ENCODE data around the gene BAIAP2. TPM values are rescaled to one million over a fixed set of nuclear protein-coding genes. Genes with fewer than 3 reads are reported as not detected.

Gene BAIAP2
- total and polyA plus RNA-seq, 2 experiments from 2014 or later = 27.1 to 49.7 TPM

GRCh38 chr17:81066771-81067315 is 31.9 kb downstream of the BAIAP2 start:
- Histone ChIP-seq H3K9me2 (replicated peaks; ENCODE audit: insufficient read depth) (no peaks in the 10 kb centered on the region), H3K27ac (no peak overlapping the region), H3K36me3 (replicated peaks; ENCODE audit: insufficient read depth, low read depth) (no peaks in the 10 kb centered on the region), H3K9me3 (ENCODE audit: low read depth) (no peaks in the 10 kb centered on the region), H3K79me2 (peaks cover 18% of the 10 kb centered on the region), H2AFZ (no peak overlapping the region), H3K27me3 (no peaks in the 10 kb centered on the region), H4K20me1 (ENCODE audit: insufficient read depth, poor library complexity, severe bottlenecking) (peaks cover 6% of the 10 kb centered on the region), H3K4me2 (no peak overlapping the region), H3K4me1 (ENCODE audit: insufficient read depth) (peaks cover 30% of the 10 kb centered on the region), H3K4me3 (no peak overlapping the region)
- no peak for DNase-seq (ENCODE audit: low spot score)
- TF ChIP-seq EZH2phosphoT487 (IDR thresholded peaks at IDR 0.05; ENCODE audit: low read depth, severe bottlenecking, unreplicated experiment) (no peak), EZH2 (IDR thresholded peaks at IDR 0.05; ENCODE audit: borderline replicate concordance) (no peak)
- TF ChIP-seq, protein P1, sequence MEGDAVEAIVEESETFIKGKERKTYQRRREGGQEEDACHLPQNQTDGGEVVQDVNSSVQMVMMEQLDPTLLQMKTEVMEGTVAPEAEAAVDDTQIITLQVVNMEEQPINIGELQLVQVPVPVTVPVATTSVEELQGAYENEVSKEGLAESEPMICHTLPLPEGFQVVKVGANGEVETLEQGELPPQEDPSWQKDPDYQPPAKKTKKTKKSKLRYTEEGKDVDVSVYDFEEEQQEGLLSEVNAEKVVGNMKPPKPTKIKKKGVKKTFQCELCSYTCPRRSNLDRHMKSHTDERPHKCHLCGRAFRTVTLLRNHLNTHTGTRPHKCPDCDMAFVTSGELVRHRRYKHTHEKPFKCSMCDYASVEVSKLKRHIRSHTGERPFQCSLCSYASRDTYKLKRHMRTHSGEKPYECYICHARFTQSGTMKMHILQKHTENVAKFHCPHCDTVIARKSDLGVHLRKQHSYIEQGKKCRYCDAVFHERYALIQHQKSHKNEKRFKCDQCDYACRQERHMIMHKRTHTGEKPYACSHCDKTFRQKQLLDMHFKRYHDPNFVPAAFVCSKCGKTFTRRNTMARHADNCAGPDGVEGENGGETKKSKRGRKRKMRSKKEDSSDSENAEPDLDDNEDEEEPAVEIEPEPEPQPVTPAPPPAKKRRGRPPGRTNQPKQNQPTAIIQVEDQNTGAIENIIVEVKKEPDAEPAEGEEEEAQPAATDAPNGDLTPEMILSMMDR (IDR thresholded peaks at IDR 0.05; ENCODE audit: poor library complexity) = no peak
- 84% methylated on average over 15 of the region's 16 CpGs for WGBS (ENCODE audit: low lambda C conversion rate, missing lambda C conversion rate)

DNA sequence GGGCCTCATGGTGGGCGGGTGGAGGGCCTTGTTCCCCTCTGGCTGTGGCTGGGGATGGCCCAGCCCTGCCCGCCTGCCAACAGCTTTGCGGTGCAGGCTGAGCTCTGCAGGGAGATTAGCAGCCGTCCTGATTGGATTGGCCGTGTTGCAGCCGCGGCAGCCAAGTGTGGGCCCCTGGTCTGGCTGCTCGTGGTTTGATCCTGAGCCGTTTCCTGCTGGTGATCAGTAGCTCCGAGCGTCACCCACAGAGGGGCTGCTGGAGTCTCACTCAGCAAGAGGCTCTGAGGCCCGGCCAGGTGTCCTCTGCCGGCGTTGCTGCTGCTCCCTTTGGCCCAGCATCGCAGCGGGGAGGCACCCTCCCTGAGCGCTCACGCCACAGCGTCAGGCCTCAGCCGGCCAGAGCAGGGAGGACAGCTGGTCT is 32.5 kb downstream of the BAIAP2 start:
- H3K4me1 ChIP-seq (ENCODE audit: insufficient read depth) = peaks cover 33% of the 10 kb centered on the region
- DNase-seq (ENCODE audit: low spot score) = no peak
- H3K9me2 ChIP-seq (replicated peaks; ENCODE audit: insufficient read depth) = no peaks in the 10 kb centered on the region
- H4K20me1 ChIP-seq (ENCODE audit: insufficient read depth, poor library complexity, severe bottlenecking) = peaks cover 6% of the 10 kb centered on the region
- no peak for TF ChIP-seq EZH2phosphoT487 (IDR thresholded peaks at IDR 0.05; ENCODE audit: low read depth, severe bottlenecking, unreplicated experiment)
- TF ChIP-seq, protein P1 (IDR thresholded peaks at IDR 0.05; ENCODE audit: poor library complexity) = no peak
- TF ChIP-seq EZH2 (IDR thresholded peaks at IDR 0.05; ENCODE audit: borderline replicate concordance) = no peak
- H2AFZ ChIP-seq = no peak overlapping the region
- H3K4me2 ChIP-seq = no peak overlapping the region
- 84% methylated on average over 17 of the region's 20 CpGs for WGBS (ENCODE audit: low lambda C conversion rate, missing lambda C conversion rate)
- H3K27me3 ChIP-seq = no peaks in the 10 kb centered on the region
- H3K9me3 ChIP-seq (ENCODE audit: low read depth) = no peaks in the 10 kb centered on the region
- no peaks in the 10 kb centered on the region for H3K36me3 ChIP-seq (replicated peaks; ENCODE audit: insufficient read depth, low read depth)
- H3K4me3 ChIP-seq = no peak overlapping the region
- peaks cover 14% of the 10 kb centered on the region for H3K79me2 ChIP-seq
- no peak overlapping the region for H3K27ac ChIP-seq

DNA sequence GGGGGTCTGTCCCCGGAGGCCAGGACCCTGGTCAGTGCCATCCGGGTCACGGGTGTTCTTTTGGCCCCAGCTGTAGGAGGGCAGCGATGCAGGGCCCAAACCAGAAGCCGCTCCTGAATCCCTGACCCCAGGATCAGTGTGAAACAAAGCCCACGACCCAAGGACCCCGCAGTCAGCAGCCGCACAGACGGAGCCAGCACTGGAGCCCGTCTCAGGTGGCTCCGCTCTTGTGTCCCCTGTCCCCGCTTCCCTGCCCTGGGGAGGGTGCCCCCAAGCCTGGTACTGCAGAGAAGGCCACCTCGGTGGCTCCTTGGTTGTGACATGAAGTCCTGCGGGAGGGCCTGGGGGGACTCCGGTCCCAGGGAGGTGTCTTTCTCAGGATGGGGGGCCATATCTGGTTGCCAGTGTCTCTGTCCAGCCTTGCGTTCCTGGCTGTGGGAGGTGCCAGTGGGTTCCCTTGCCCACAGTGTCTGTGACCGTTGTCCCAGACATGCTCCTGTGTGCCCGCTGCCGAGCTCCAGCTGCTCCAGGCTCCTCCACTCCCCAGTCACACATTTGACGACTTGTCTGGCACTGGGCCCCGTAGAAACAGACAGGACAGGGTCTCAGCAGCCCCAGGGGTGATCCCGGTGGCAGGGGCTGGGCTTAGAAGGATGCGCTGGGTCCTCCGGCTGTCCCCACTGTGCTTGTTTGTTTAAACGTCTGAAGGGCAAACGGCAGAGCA is 33.6 kb downstream of the BAIAP2 start:
- TF ChIP-seq, protein P1 (IDR thresholded peaks at IDR 0.05; ENCODE audit: poor library complexity) = no peak
- TF ChIP-seq EZH2phosphoT487 (IDR thresholded peaks at IDR 0.05; ENCODE audit: low read depth, severe bottlenecking, unreplicated experiment) = no peak
- no peak for TF ChIP-seq EZH2 (IDR thresholded peaks at IDR 0.05; ENCODE audit: borderline replicate concordance)
- Histone ChIP-seq H3K4me2 (no peak overlapping the region), H3K27ac (no peak overlapping the region), H3K9me2 (replicated peaks; ENCODE audit: insufficient read depth) (no peaks in the 10 kb centered on the region), H3K9me3 (ENCODE audit: low read depth) (no peaks in the 10 kb centered on the region), H4K20me1 (ENCODE audit: insufficient read depth, poor library complexity, severe bottlenecking) (peaks cover 6% of the 10 kb centered on the region), H2AFZ (no peak overlapping the region), H3K4me3 (no peak overlapping the region), H3K79me2 (peaks cover 5% of the 10 kb centered on the region), H3K27me3 (no peaks in the 10 kb centered on the region), H3K4me1 (ENCODE audit: insufficient read depth) (peaks cover 30% of the 10 kb centered on the region), H3K36me3 (replicated peaks; ENCODE audit: insufficient read depth, low read depth) (no peaks in the 10 kb centered on the region)
- no peak for DNase-seq (ENCODE audit: low spot score)
- 93% methylated on average over 26 of the region's 26 CpGs for WGBS (ENCODE audit: low lambda C conversion rate, missing lambda C conversion rate)

Measured in hepatocyte (in vitro differentiated cells).